ENCODE data around the gene TRAF1.

Gene TRAF1

DNA sequence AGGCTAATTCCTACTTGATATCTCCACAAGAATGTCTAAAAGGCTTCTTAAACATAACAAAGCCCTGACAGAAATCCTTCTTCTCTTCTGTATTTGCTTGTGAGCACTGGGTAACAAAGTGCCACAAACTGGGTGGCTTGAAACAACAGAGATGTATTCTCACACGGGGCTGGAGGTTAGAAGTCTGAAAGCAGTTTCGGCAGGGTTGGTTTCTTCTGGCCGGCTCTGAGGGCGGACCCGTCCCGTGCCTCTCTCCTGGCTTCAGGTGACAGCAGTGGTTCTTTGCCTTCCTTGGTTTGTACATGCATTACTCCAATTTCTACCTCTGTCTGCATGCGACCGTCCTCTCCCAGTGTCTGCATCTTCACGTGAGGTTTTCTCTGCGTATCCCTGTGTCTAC lies 14.0 kb upstream of the TRAF1 start:
- DNase-seq: no peak

DNA sequence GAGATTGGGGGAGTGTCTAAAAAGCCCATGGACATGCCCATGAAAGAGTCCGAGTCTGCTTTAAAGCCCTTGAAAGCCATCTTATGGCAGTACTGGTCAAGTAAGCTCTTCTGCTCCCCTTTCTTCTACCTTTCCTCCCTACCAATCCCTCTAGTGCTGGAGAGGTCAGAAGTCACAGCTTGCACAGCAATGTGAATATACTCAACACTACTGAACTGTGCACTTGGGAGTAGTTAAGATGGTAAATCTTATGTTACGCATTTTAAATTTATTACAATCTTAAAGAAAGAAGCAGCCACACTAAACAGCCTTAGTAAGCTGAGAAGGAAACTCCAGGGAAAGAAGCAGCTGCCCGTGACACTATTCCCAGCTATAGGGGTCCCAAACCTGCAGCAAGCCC lies 12.3 kb upstream of the TRAF1 start:
- no peak for DNase-seq

DNA sequence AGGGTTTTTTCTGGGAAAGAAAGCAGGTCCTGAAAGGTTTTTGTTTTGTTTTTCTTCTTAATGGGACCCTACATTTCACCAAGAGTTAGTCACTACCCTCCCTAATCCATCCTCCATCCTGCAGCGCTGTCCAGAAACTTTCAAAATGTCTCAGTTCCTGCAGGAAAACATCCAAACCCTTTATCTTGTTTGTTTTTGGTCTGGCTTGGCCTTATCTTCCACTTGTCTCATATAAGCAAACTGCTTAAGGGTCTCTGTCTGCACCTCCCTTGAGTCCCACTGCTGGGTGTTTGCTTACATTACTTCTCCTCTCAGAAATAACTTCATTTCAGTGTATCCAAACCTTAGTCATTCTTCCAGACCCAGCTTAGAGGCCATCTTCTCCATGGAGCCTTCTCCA lies 11.0 kb upstream of the TRAF1 start:
- DNase-seq: no peak

DNA sequence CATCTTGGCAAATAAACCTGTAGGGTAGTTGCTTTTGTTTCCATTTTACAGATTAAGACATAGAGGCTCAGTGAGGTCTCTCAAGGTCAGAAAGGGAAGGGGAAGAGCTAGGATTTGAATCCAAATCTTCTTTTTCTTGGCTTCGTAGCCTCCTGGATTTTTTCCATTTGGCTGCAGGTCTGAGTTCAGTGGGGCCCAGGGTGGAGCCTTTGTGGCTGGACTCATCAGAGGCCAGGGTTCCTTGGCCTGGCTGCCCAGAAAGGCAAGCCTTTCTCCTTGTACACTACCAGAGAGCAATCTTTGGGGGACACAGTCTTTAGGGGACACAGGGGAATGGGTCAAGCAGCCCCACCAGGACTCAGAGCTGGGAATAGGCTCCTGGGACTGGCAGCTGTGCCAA lies 10.5 kb upstream of the TRAF1 start:
- no peak for DNase-seq

DNA sequence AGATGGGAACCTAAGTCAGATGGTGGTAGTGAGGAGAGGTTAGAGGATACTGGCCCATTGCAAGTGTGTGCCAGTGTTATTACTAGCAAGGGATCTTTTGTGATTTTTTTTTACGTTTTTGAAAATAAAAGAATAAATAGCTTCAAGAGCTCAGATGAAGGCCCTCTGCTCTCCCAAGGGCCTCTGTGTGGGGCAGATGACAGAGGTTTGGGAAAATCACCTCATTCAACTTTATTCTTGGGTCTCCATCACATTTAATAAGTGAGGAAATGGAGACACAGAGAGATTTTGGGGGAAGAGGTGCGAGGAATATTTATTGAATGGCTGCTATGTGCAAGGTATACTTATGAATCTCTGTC lies 10.1 kb upstream of the TRAF1 start:
- DNase-seq: no peak

DNA sequence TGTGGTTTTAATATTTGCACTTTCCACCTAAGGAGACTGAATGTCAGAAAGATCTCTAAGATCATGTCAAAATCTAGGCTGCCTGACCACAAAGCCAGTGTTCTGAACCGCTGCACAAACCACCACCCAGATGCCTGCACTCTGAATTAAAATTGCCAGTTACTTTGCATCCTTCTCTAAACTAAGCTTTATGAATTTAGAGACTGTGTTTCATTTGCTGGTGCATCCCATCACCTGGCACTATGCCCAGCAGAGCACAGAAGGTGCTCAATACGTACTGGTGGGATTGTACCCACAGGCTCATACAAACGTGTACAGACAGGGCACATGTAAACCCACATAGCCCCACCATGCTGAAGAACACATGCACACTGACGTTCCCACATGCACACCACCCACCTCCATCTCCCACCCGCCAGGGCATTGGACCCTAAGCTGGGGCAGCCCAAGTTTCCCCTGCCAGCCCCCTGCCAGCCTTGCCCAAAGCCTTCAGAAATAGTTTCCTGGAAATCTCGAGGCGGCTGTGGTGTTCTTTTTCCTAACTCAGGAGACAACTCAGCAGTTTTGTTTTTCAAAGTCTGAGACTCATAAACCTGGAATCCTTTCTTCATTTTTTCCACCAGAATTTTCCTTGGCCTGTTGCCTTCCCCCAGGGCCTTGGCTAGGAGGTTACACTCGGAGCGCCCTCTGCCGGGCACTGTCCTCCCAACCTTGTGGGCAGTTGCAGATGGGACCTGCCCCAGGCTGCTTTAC lies 9.6 kb upstream of the TRAF1 start:
- DNase-seq: peak; percentile 86

DNA sequence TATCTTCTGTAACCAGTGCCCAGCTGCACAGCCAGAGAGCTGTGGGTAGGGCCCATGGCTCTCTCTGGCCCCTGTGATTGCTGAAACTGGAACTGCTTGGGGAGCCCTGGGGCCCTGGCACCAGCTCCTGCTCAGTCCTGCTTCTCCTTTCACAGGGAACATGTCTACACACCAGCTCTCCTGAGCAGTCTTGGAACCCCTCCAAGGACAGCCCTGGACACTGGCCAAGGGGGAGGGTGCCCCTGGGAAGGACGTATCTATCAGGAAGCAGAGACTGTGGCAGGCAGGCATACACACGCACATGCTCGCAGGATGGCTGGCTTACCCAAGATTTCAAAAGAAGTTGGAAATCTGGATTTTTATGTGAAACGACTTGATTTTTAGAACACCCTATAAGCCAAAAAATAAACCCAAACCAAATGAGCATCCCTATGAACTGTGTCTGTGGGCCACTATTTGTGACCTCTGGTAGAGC lies 8.8 kb upstream of the TRAF1 start:
- peak; percentile 96 for DNase-seq

DNA sequence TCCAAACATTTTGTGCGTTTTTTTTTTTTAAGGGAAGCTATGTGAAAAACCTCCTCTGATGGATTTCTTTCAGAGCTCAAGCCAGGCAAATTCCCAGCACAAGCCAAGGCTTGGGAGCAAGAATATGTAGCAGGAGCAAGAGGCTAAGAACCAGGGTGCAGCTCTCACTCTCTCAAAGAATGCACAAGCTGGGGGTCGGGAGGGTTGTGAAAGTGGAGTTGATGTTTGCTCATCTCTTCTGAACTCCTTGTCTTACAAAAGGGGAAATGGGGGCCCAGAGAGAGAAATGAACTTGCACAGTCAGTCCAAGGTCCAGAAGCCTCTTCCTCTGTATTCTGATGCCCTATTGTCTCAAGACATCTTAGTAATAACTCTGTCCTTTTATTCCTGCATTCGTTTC lies 7.7 kb upstream of the TRAF1 start:
- DNase-seq: no peak

DNA sequence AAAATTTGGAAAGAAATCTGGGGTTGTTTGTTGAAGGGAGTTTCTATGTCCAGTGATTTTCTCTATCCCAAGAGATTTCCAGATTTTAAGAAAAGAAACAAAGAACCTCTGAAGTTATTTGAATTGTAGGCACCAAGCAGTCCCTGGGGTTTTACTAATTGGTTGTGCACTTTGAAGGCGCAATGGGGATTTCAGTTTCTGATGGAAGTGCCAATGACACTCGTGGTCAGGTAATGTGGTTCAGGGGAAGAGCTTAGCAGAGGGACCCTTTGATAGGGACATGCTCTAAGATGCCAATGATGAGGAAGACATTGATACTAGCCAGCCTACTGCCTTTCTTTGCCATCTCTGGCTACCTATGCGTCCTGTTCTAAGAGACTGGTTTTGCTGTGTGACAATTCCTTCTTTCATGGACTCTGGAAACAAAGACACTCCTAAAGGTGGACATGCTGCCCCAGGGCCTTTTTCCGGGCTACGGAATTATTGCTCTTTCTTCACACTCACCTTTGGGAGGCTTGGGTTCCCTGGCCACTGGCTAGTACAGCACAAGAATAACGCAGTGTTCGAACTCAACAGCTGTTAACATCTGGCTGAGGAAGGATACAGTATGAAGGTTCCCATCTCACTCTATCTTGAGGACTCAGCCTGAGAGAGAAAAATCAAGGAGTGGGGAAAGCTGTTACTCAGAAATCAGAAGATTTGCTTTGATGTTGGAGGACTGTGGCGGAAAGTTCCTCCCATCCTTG lies 6.9 kb upstream of the TRAF1 start:
- no peak for DNase-seq

DNA sequence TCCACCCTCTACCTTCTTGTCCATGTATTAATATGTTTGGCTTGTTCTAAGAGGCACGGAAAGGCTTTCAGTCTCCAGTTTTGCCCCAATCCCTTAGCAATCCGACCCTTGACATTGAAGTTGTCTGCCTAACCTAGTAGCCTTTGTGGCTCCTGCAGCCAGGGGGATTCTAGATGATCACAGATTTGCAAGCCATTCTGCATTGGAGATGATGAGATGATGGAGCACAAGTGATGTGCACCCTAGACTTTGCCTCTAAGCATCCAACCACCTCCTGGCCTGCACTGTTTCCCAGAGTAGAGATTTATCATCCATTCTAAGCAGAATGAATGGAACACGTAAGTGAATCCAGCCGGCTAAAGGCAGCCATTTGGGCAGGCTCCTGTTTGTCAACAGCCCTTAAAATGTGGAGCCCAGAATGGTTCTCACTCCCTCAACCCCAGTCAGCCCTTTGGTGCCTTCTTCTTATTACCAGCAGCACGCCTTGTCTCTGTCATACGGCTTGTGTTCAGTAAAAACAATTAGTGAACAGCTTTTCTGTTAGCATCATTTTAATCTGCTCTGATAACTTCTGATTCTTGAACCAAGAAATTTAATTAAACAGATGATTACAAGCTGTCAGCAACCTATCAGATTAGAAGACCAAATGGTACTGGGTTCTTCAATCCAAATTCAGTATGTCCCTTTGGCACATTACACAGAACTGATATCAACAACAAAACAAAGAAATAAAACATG lies 5.7 kb upstream of the TRAF1 start:
- DNase-seq: no peak

DNA sequence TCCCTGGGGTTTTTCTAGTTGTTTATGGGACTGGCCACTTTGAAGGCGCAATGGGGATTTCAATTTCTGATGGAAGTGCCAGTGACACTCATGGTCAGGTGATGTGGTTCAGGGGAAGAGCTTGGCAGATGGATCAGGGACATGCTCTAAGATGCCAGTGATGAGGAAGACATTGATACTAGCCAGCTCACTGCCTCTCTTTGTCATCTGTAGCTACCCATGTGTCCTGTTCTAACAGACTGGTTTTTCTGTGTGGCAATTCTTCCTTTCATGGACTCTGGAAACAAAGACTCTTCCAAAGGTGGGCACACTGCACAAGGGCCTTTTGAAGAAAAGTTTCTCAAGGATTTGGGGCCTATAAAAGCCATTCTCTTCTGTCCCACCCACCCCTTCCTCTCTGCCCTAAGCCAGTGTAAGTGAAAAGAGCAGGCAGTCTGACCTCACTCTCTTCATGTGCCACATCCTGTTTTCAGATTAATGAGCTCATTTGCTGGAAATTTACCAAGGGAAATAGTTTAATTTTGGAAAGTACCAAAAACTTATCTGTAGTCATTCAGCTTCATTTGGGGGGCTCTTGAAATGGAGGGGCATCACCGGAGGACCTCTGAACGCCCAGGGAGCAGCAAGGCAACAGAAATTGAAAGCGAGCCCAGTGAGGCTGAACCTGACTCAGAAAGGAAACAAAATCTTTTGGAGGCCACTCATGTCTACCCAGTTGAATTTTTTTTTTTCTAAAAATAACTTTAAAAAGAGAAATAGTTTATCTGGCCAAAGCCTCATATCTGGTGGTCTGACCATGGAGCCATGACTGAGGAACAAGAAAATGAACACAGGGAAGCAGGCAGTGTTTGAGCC lies 4.9 kb upstream of the TRAF1 start:
- DNase-seq: no peak

DNA sequence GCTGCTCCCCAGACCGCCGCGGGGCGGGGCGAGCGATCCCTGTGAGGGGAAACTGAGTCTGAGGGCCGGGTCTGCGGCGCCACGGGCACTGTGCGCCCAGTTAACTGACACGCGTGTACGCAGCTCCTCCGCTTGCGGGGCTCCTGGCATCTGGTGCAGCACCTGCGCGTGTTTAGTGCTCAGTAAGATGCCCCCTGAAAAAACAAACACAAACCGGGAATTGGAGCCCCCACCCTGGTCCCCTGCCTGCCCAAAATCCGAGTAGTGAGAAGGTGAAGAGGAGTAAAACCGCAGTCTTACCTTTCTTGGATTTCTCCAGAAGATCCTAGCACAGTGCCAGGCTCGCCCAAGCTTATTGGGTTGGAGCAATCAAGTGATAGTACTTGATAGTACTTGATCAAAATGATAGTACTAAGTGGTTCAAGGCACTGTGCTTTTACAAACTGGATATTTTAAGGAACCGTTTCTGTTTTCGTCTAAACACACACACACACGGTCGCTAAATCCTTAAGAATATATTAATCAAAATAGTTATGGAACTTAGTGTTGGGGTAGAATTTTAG lies 2.7 kb upstream of the TRAF1 start:
- DNase-seq: no peak

DNA sequence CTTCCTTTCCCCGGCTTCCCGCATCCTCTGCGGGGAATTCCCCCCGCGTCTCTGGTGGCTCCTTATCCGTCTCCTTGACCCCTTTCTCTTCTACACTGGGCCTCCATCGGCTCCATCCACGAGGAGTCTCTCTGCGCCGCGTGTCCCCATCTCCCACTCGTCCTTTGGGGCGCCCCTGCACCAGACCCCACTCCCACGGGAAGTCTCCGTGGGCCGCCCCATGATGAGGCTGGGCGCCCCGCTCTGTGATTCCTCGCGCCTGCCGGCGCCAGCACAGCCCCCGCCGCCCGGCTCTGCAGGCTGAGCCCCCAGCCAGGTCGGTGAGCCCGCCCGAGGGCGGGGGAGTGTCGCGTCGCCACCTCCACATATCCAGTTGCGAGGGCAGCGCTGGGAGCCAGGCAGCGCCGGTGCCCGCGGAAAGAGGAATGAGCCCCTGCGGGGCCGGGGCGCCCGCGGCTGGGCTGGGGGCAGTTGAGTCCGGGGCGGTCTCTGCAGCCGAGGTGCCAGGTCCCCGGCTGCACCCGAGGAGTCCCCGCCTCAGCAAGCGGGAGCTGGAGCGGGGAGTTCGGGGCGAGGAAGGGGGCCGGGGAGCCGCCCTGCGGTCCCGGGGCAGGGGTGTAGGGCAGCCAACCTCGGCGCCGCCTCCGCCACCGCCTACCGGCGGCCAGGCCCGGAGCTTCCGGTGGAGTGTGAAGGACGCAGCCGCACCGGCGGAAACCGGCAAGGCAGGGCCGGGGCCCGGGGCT lies 2.1 kb upstream of the TRAF1 start:
- peak; percentile 46 for DNase-seq

DNA sequence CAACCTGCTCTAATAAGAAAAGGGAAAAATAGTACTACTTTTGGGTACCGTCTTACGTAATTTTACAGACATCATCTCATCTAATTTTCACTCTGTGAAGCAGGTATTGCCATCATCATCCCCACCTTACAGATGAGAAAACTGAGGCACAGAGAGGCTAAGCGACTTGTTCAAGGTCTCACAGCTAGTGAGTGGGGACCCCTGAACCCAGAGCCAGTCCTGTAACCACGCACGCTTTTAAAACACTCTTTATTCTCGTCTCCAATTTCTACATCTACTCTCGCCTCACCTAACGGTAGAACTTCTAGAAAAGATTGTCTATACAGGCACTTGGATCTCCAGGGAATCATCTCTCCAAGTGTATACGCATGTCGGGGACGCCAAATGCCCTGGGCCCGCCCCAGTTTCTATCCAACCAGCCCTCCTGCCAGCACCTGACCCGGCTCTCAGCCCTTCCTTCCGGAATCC lies 1.5 kb upstream of the TRAF1 start:
- DNase-seq: no peak

DNA sequence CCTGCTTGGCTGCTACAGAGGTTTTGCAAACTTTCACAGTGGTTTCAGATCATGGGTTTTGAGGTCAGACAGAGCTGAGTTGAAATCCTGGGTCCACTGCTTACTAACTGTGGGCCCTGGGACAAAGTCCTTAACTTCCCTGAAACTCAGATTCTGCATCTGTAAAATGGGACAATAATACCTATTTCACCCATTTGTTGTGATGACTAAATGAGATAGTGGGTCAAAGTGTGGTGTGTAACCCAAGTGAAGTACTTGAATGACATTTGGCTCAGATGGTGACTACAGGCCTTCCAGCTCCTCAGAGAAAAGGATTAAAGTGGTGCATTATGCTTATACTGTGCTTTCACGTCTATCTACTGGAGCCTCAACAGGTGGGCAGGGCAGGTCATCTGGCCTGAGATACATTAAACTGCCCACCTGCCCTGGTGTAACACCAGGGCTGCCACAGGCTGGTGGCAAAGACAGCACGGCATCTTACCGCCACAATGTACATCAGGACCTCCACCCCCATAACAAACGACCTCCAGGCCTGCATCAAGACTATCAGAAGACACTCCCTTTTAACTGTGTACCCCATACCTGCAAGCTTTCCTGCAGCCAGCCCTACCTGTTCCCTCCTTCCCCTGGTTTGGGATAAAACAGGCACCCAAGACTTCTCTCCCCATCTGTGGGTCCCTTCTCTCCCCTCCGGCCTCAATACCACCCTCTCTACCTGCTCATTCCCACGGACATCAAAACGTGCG lies 846 bp upstream of the TRAF1 start:
- no peak for DNase-seq

DNA sequence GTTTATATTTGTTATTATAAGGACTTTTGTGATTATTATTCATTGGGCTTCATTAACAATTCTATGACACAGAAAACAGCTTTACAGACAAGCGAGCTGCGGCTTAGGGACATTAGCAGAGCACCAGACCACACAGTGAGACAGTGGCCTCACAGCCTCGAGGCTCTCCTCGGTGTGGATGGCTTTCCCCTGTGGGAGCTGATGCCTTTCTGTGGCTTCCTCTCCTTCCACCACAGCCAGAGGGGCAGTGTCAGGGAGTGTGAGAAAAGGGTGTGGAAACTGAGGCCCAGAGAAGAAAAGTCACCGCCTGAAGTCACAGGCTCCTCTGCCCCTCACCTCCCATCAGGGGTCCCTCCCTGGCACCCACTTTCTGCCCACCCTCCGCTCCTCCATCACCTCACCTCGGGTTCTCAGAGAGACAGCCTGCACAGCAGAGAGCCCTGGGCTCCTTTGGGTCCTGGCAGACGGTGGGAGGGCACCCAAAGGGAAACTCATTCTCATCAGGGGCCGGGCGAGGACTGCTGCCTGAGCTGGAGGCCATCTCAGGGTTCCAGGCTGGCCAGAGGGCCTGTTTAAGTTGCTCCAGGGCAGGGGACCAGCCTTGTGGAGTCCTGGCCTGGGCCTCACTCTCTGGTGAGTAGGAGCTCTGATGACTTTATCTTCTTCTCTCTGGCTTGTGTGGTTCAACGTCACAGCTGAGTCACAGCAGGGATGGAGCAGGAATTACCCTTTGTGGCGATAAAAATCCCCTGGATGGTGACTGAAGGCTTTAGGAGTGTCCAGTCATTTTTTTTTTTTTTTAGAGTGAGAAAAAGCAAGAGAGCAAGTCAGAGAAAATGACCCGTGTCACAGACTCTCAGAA lies 830 bp downstream of the TRAF1 start:
- no peak for DNase-seq

DNA sequence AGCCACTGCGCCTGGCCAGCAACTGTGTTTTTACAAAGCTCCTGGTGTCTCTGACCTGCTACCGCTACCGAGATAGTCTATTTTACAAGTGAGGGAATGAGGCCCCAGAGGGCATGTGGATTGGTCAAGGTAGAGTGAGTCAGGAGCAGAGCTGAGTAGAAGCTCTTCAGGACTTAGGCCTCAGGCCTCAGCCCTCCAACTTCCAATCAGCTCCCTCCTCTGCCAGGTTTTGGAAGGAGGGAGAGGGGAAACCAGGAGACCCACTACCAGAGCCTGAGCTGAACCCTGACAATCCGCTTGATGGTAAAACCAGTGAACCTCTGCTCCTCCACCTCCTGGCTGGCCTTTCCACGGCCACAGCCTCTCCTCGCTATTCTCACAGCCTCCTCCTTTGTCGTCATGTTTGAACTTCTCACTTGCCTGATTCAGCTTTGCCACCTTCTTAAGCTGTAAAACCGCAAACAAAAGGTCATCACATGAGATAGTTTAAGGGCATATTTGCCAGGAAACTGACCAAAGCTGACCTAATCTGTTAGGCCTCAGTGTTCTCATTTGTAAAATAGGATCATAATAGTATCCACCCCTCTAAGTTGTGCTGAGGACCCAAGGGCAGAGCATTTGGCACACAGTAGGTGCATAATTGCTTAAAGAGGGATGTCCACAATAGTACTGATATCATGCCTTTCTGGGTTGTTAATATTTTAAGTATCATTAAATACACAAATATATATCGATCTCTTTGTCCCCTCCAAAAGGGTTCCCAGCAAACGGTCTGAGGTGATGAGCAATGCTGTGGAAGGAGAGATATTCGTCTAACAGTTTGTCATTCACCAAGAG lies 1.7 kb downstream of the TRAF1 start:
- DNase-seq: no peak

DNA sequence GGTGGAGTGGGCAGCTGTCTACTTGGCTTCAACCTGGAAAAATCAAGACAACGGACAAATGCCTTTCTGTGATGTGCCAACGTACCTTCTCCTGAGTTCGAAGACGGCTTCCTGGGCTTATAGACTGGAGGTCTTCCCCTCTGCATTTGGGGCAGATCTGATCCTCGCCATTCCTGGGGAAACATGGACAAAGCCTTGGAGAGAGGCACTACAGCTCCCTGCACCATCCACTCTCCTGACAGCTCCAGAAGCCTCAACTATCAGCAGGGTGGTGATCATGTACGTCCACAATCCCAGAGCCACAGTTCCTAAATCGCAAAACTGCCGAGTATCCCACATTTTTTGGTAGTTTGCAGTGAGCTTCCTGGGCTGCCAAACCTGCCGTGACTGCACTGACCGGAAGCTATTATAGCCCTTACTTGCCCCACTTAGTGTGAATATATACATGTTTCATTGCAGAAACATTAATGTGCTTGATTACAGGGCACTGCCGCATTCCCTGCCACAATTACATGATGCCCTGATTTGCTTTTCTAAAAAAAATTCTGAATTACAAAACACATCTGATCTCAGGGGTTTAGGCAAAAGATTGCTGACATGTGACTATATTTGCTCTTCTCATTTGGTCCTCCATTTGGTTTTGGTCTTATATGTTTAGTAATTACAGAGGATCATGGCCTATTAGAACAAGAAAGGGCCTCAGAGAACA lies 2.8 kb downstream of the TRAF1 start:
- no peak for DNase-seq
